GM12878 (cell line): Measurements from ENCODE around the gene MOGAT3.

ENCODE experiments used
- CBX5 ChIP-seq: sonication (generic); IDR thresholded peaks from 2 replicates; pipeline ENCODE4 v1.6.1; 2016; ENCODE audit warnings: low read depth, moderate library complexity, mild to moderate bottlenecking, inconsistent platforms
- CHD4 ChIP-seq: fragments of 200-600 bp; sonication (generic); IDR thresholded peaks from 2 replicates; pipeline ENCODE4 v1.6.1; 2016; ENCODE audit warnings: mild to moderate bottlenecking
- FOXK2 ChIP-seq: fragments of 450-650 bp; IDR thresholded peaks from 2 replicates; pipeline ENCODE4 v1.6.1; 2017; ENCODE audit warnings: mild to moderate bottlenecking, moderate library complexity
- NFXL1 ChIP-seq: fragments of 450-650 bp; IDR thresholded peaks from 2 replicates; pipeline ENCODE4 v1.6.1; 2017; ENCODE audit warnings: antibody characterized with exemption, mild to moderate bottlenecking, borderline replicate concordance
- POLR2A ChIP-seq: IDR thresholded peaks from 2 replicates; pipeline ENCODE4 v1.6.1; 2011; ENCODE audit warnings: low read depth, mild to moderate bottlenecking, low read length
- PRDM15 ChIP-seq: fragments of 450-650 bp; formaldehyde crosslinking; IDR thresholded peaks from 2 replicates; pipeline ENCODE4 v1.4.0; 2020; ENCODE audit warnings: mild to moderate bottlenecking, moderate library complexity
- SIN3A ChIP-seq: IDR thresholded peaks from 2 replicates; pipeline ENCODE4 v1.6.1; 2012; ENCODE audit warnings: low read depth, low read length, improper control_type of control experiment
- SMAD1 ChIP-seq: fragments of 450-650 bp; IDR thresholded peaks from 2 replicates; pipeline ENCODE4 v1.6.1; 2018; ENCODE audit warnings: mild to moderate bottlenecking, low read depth; ENCODE audit not compliant: partially characterized antibody
- SMC3 ChIP-seq: IDR thresholded peaks from 2 replicates; pipeline ENCODE4 v1.6.1; 2011; ENCODE audit warnings: low read length, improper control_type of control experiment, borderline replicate concordance

GRCh38 chr7:101156277-101156676 lies 44.6 kb downstream of the MOGAT3 start:
- TF ChIP-seq CHD4 (no peak), CBX5 (no peak), SIN3A (no peak), SMAD1 (no peak), FOXK2 (no peak), PRDM15 (CRISPR knock-in tag) (no peak), NFXL1 (no peak), POLR2A (no peak), SMC3 (no peak)
